ENCODE measurements around the gene FGB. TPM values are rescaled to one million over a fixed set of nuclear protein-coding genes. Genes with fewer than 3 reads are reported as not detected.
A peak's percentile ranks its signal among the peaks of the same experiment; 100 is the strongest.

Gene FGB
- total RNA-seq, 1 experiment from 2014 or later, result 29.4 TPM

- no peaks in the 10 kb centered on the region for H3K27me3 Mint-ChIP-seq (ENCODE audit: insufficient read depth, unreplicated experiment)
- peaks cover 11% of the 10 kb centered on the region for H3K9me3 Mint-ChIP-seq (ENCODE audit: unreplicated experiment)
- no peak for DNase-seq
- Histone ChIP-seq H3K27me3 (replicated peaks; ENCODE audit: control insufficient read depth, insufficient read depth, low read length) (no peaks in the 10 kb centered on the region), H3K36me3 (ENCODE audit: control insufficient read depth, insufficient read depth, low read length) (peaks cover 3% of the 10 kb centered on the region), H3K4me3 (ENCODE audit: low read depth, low read length) (no peak overlapping the region), H3K4me1 (peaks cover 14% of the 10 kb centered on the region), H3K9me3 (no peaks in the 10 kb centered on the region)
- ChIA-PET CTCF (interaction anchor here (1.3 kb wide), 1 partner anchor 42 kb away, joined by 3 read pairs; no protein-coding TSS in a partner anchor), POLR2A (no interaction called here)
- H3K36me3 Mint-ChIP-seq (ENCODE audit: insufficient read depth, unreplicated experiment), result peaks cover 6% of the 10 kb centered on the region
- H3K4me3 Mint-ChIP-seq (ENCODE audit: unreplicated experiment), result no peak overlapping the region
- H3K4me1 Mint-ChIP-seq (ENCODE audit: low read depth, unreplicated experiment), result peaks cover 32% of the 10 kb centered on the region
- TF ChIP-seq, protein P1, sequence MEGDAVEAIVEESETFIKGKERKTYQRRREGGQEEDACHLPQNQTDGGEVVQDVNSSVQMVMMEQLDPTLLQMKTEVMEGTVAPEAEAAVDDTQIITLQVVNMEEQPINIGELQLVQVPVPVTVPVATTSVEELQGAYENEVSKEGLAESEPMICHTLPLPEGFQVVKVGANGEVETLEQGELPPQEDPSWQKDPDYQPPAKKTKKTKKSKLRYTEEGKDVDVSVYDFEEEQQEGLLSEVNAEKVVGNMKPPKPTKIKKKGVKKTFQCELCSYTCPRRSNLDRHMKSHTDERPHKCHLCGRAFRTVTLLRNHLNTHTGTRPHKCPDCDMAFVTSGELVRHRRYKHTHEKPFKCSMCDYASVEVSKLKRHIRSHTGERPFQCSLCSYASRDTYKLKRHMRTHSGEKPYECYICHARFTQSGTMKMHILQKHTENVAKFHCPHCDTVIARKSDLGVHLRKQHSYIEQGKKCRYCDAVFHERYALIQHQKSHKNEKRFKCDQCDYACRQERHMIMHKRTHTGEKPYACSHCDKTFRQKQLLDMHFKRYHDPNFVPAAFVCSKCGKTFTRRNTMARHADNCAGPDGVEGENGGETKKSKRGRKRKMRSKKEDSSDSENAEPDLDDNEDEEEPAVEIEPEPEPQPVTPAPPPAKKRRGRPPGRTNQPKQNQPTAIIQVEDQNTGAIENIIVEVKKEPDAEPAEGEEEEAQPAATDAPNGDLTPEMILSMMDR (IDR thresholded peaks at IDR 0.05; ENCODE audit: insufficient read depth in 1 of 2, low read depth in 1 of 2, low read length in 1 of 2, severe bottlenecking in 1 of 2, unreplicated experiment in 1 of 2), result no peak
- intact Hi-C loops (cut with micrococcal nuclease; ENCODE audit: unreplicated experiment), result no loop called here
- no TSS peak for BruUV-seq (replicated peaks)
- no peak overlapping the region for H3K27ac Mint-ChIP-seq (ENCODE audit: unreplicated experiment)
Observed at GRCh38 chr4:154602404-154603020, 39.7 kb downstream of the FGB start.

DNA sequence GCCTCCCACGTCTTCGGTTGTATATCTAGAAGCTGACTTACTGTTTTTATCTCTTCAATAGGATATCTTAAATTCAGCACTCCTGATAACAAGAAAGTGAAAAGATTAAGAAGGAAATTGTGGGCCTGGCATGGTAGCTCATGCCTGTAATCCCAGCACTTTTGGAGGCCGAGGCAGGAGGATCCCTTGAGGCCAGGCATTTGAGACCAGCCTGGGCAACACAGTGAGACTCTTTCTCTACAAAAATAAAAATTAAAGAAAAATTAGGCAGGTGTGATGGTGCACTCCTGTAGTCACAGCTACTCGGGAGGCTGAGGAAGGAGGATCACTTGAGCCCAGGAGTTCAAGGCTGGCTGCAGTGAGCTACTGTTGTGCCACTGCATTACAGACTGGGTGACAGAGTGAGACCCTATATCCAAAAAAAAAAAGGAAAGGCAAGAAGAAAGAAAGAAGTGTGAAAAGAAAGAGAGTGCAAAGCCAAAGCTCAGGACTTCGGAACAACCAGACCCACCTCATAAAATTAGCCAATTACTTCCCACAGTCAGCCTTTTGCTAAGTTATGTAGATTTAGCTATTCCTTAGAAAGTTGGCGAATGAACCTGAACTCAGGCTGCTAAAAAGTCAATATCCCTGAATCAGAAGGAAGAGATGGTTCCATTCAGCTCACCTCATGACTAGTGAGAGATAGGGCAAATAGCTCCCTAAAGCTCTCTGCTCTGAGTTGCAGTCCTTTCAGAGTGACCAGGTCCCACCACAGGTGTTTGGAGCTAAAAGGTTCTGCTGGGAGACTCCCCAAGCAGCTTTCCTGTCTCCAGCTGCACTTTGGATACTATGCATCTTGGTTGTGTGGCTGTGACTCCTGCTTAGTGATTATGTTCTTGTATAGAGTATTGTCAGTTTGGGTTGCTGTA is 40.5 kb downstream of the FGB start:
- ChIA-PET CTCF (interaction anchor here (1.3 kb wide), 1 partner anchor 43 kb away, joined by 3 read pairs; no protein-coding TSS in a partner anchor), POLR2A (no interaction called here)
- DNase-seq, result no peak
- TF ChIP-seq, protein P1 (IDR thresholded peaks at IDR 0.05; ENCODE audit: insufficient read depth in 1 of 2, low read depth in 1 of 2, low read length in 1 of 2, severe bottlenecking in 1 of 2, unreplicated experiment in 1 of 2), result no peak
- H3K4me1 Mint-ChIP-seq (ENCODE audit: low read depth, unreplicated experiment), result peaks cover 24% of the 10 kb centered on the region
- Histone ChIP-seq H3K27me3 (replicated peaks; ENCODE audit: control insufficient read depth, insufficient read depth, low read length) (no peaks in the 10 kb centered on the region), H3K4me3 (ENCODE audit: low read depth, low read length) (no peak overlapping the region), H3K36me3 (ENCODE audit: control insufficient read depth, insufficient read depth, low read length) (peaks cover 3% of the 10 kb centered on the region), H3K4me1 (peaks cover 6% of the 10 kb centered on the region), H3K9me3 (no peaks in the 10 kb centered on the region)
- no peak overlapping the region for H3K4me3 Mint-ChIP-seq (ENCODE audit: unreplicated experiment)
- no peak overlapping the region for H3K27ac Mint-ChIP-seq (ENCODE audit: unreplicated experiment)
- BruUV-seq (replicated peaks), result no TSS peak
- H3K36me3 Mint-ChIP-seq (ENCODE audit: insufficient read depth, unreplicated experiment), result peaks cover 7% of the 10 kb centered on the region
- H3K27me3 Mint-ChIP-seq (ENCODE audit: insufficient read depth, unreplicated experiment), result no peaks in the 10 kb centered on the region
- H3K9me3 Mint-ChIP-seq (ENCODE audit: unreplicated experiment), result peaks cover 11% of the 10 kb centered on the region
- intact Hi-C loops (cut with micrococcal nuclease; ENCODE audit: unreplicated experiment), result no loop called here

- peaks cover 11% of the 10 kb centered on the region for H3K36me3 Mint-ChIP-seq (ENCODE audit: insufficient read depth, unreplicated experiment)
- DNase-seq, result no peak
- intact Hi-C loops (cut with micrococcal nuclease; ENCODE audit: unreplicated experiment), result no loop called here
- peaks cover 3% of the 10 kb centered on the region for H3K36me3 ChIP-seq (ENCODE audit: control insufficient read depth, insufficient read depth, low read length)
- H3K9me3 ChIP-seq, result no peaks in the 10 kb centered on the region
- H3K4me3 Mint-ChIP-seq (ENCODE audit: unreplicated experiment), result no peak overlapping the region
- peaks cover 8% of the 10 kb centered on the region for H3K9me3 Mint-ChIP-seq (ENCODE audit: unreplicated experiment)
- no peak overlapping the region for H3K27ac Mint-ChIP-seq (ENCODE audit: unreplicated experiment)
- no peak overlapping the region for H3K4me3 ChIP-seq (ENCODE audit: low read depth, low read length)
- POLR2A ChIA-PET, result no interaction called here
- CTCF ChIA-PET, result no interaction called here
- no peaks in the 10 kb centered on the region for H3K4me1 ChIP-seq
- no peaks in the 10 kb centered on the region for H3K27me3 Mint-ChIP-seq (ENCODE audit: insufficient read depth, unreplicated experiment)
- no peaks in the 10 kb centered on the region for H3K27me3 ChIP-seq (replicated peaks; ENCODE audit: control insufficient read depth, insufficient read depth, low read length)
- BruUV-seq (replicated peaks), result TSS peak; percentile 12
- H3K4me1 Mint-ChIP-seq (ENCODE audit: low read depth, unreplicated experiment), result peaks cover 20% of the 10 kb centered on the region
- TF ChIP-seq, protein P1 (IDR thresholded peaks at IDR 0.05; ENCODE audit: insufficient read depth in 1 of 2, low read depth in 1 of 2, low read length in 1 of 2, severe bottlenecking in 1 of 2, unreplicated experiment in 1 of 2), result no peak
Observed at GRCh38 chr4:154604696-154605200, 41.9 kb downstream of the FGB start.

All from Caco-2 (cell line).